GM12878 (cell line): ENCODE measurements around the gene OAS1. TPM values are rescaled to one million over a fixed set of nuclear protein-coding genes. Genes with fewer than 3 reads are reported as not detected.

Experiments used
- ATAC-seq: fragments of 200-7000 bp; cut with Tn5 transposase; 3 replicates; pipeline ENCODE4 v1.9.1; 2020; ENCODE audit warnings: mild to moderate bottlenecking, moderate library complexity
- BruUV-seq: library from RNA; stranded (reverse); fragments of 400-500 nt; replicated peaks from 2 replicates; lab custom pipeline; 2021; lab: Mats Ljungman, UMichigan
- CTCF ChIA-PET: fragments of 300-600 bp; sonication (Branson Sonifier 250); formaldehyde crosslinking; extraction: SDS; loops from one replicate; lab custom pipeline; 2021; ENCODE audit warnings: inconsistent platforms; lab: Yijun Ruan, JAX
- POLR2A ChIA-PET: fragments of 350-600 bp; formaldehyde crosslinking; extraction: SDS; loops from one replicate; lab custom pipeline; 2021; ENCODE audit warnings: inconsistent platforms; lab: Charles Lee
- RAD21 ChIA-PET: fragments of 300-600 bp; sonication (Branson Sonifier 250); formaldehyde crosslinking; loops from one replicate; lab custom pipeline; 2023; ENCODE audit warnings: antibody characterized with exemption; ENCODE audit not compliant: unreplicated experiment; lab: Charles Lee
- SMC1A ChIA-PET: fragments of 300-600 bp; sonication (Branson Sonifier 250); formaldehyde crosslinking; loops from one replicate; lab custom pipeline; 2023; ENCODE audit not compliant: unreplicated experiment, uncharacterized antibody; lab: Charles Lee
- DNase-seq: peaks from one replicate; pipeline ENCODE4 v3.0.0-alpha.2; 2011; ENCODE audit warnings: low read depth, low spot score
- FAIRE-seq: peaks from 3 replicates; lab custom pipeline; 2011; peaks lifted over from hg19 to GRCh38; lab: Jason Lieb, UNC
- H2AFZ ChIP-seq: 2 replicates; pipeline ENCODE4 v1.6.0; 2011; ENCODE audit warnings: low read depth, low read length, control low read depth; ENCODE audit not compliant: control insufficient read depth
- H3K27ac ChIP-seq: 2 replicates; pipeline ENCODE4 v1.5.1; 2011; ENCODE audit warnings: control low read depth; ENCODE audit not compliant: control insufficient read depth, insufficient read depth
- H3K27me3 ChIP-seq, 2 experiments: replicated peaks in 1 of 2; 2 replicates each; pipeline versions ENCODE4 v1.6.0 to v1.6.1; 2011; ENCODE audit warnings: low read length in 1 of 2; ENCODE audit not compliant: control insufficient read depth in 2 of 2, insufficient read depth in 2 of 2
- H3K36me3 ChIP-seq, 2 experiments: 2 replicates each; pipeline ENCODE4 v1.5.1; 2011; ENCODE audit warnings: low read length in 1 of 2; ENCODE audit not compliant: control insufficient read depth in 2 of 2, insufficient read depth in 2 of 2
- H3K4me1 ChIP-seq: 2 replicates; pipeline ENCODE4 v1.6.1; 2011; ENCODE audit warnings: mild to moderate bottlenecking, low read length, moderate library complexity, mixed read lengths; ENCODE audit not compliant: control insufficient read depth, insufficient read depth
- H3K4me2 ChIP-seq: 2 replicates; pipeline ENCODE4 v1.6.0; 2011; ENCODE audit warnings: control low read depth; ENCODE audit not compliant: control insufficient read depth, insufficient read depth
- H3K4me3 ChIP-seq: fragments of 200-600 bp; sonication (generic); 2 replicates; pipeline ENCODE4 v1.5.1; 2016
- H3K79me2 ChIP-seq: 2 replicates; pipeline ENCODE4 v1.6.0; 2011; ENCODE audit warnings: low read length; ENCODE audit not compliant: control insufficient read depth, insufficient read depth
- H3K9ac ChIP-seq: 2 replicates; pipeline ENCODE4 v1.8.0; 2011; ENCODE audit warnings: low read length, control low read depth, mixed read lengths; ENCODE audit not compliant: control insufficient read depth, insufficient read depth
- H3K9me3 ChIP-seq: replicated peaks from 3 replicates; pipeline ENCODE4 v1.5.1; 2011; ENCODE audit warnings: mild to moderate bottlenecking, low read length; ENCODE audit not compliant: control insufficient read depth, insufficient read depth
- H4K20me1 ChIP-seq: 2 replicates; pipeline ENCODE4 v1.6.0; 2011; ENCODE audit not compliant: control insufficient read depth, insufficient read depth
- BACH1 ChIP-seq: fragments of 450-650 bp; IDR thresholded peaks from 2 replicates; pipeline ENCODE4 v1.6.1; 2017; ENCODE audit warnings: mild to moderate bottlenecking, borderline replicate concordance
- CREB1 ChIP-seq: IDR thresholded peaks from 2 replicates; pipeline ENCODE4 v1.6.1; 2012; ENCODE audit warnings: low read depth, mild to moderate bottlenecking, inconsistent platforms
- EZH2 ChIP-seq: IDR thresholded peaks from 2 replicates; pipeline ENCODE4 v1.6.1; 2012; ENCODE audit warnings: low read depth, mild to moderate bottlenecking, control low read depth, inconsistent platforms, low read length, borderline replicate concordance; ENCODE audit not compliant: control insufficient read depth
- NFYA ChIP-seq: IDR thresholded peaks from 2 replicates; pipeline ENCODE4 v1.6.1; 2011; ENCODE audit warnings: low read depth, mild to moderate bottlenecking, low read length, improper control_type of control experiment, borderline replicate concordance
- NR2C2 ChIP-seq: IDR thresholded peaks from 2 replicates; pipeline ENCODE4 v1.6.1; 2011; ENCODE audit warnings: borderline replicate concordance, low read depth; ENCODE audit not compliant: control insufficient read depth, insufficient read length
- PBX3 ChIP-seq: IDR thresholded peaks from 2 replicates; pipeline ENCODE4 v1.6.1; 2011; ENCODE audit warnings: mild to moderate bottlenecking, low read depth, low read length, moderate library complexity; ENCODE audit not compliant: insufficient replicate concordance
- PRDM15 ChIP-seq: fragments of 450-650 bp; formaldehyde crosslinking; IDR thresholded peaks from 2 replicates; pipeline ENCODE4 v1.4.0; 2020; ENCODE audit warnings: mild to moderate bottlenecking, moderate library complexity
- SREBF1 ChIP-seq: IDR thresholded peaks from 2 replicates; pipeline ENCODE4 v1.6.1; 2012; ENCODE audit warnings: mild to moderate bottlenecking, low read length
- ZNF274 ChIP-seq: IDR thresholded peaks from one replicate; pipeline ENCODE4 v1.8.0; 2011; ENCODE audit not compliant: insufficient read length, insufficient read depth
- ZNF384 ChIP-seq: IDR thresholded peaks from 2 replicates; pipeline ENCODE4 v1.6.1; 2012; ENCODE audit warnings: low read depth, mild to moderate bottlenecking, low read length, improper control_type of control experiment, borderline replicate concordance
- ZNF687 ChIP-seq: fragments of 450-650 bp; IDR thresholded peaks from 2 replicates; pipeline ENCODE4 v1.6.1; 2017; ENCODE audit warnings: mild to moderate bottlenecking, moderate library complexity
- WGBS: methylation state at CpG from one replicate; pipeline ENCODE4 v1.1.6; 2016; ENCODE audit warnings: low lambda C conversion rate; ENCODE audit not compliant: insufficient replicate concordance, insufficient coverage; ENCODE audit errors: missing lambda C conversion rate; 5-methylcytosine and 5-hydroxymethylcytosine counted together
- in situ Hi-C: fragments of 300-500 bp; cut with MboI; formaldehyde crosslinking; loops from 9 replicates; pipeline ENCODE4 v1.14.3; 2018; ENCODE audit warnings: mixed read lengths
- intact Hi-C: fragments of 100-400 bp; cut with micrococcal nuclease; formaldehyde crosslinking; loops from one replicate; pipeline ENCODE4 v1.14.2; 2022; ENCODE audit not compliant: unreplicated experiment
- polyA plus RNA-seq, 11 experiments: library from polyadenylated mRNA; depleted of rRNA in 4 of 11; unstranded in 6 of 11; stranded (reverse) in 5 of 11; fragments of >200 nt; fragmentation: Nextera tagmentation in 4 of 11; fragmentation: Illumina TruSeq in 1 of 11; extraction: Ambion mirVana in 4 of 11; extraction: Trizol in 1 of 11; gene quantifications; 1 replicate in 1 of 11; 2 replicates in 10 of 11; pipeline versions ENCODE4 v1.2.1 to v1.2.3, GENCODE V29; 2011 to 2016; ENCODE audit warnings: inconsistent platforms in 2 of 11, missing spikeins in 2 of 11, low read depth in 1 of 11
- total RNA-seq, 4 experiments: library from RNA; depleted of rRNA in 3 of 4; stranded (reverse); fragments of >200 nt in 3 of 4; fragmentation: Illumina TruSeq in 1 of 4; extraction: Trizol in 1 of 4; gene quantifications; 2 replicates each; pipeline versions ENCODE4 v1.2.1 to v1.2.3, GENCODE V29; 2013 to 2021

OAS1 gene
- total and polyA plus RNA-seq, 10 of the 15 experiments (the other 5 are each of a cell fraction or from before 2014, with no cell fraction given): 44.7 to 287 (median 64.3) TPM

- TF ChIP-seq PRDM15 (CRISPR knock-in tag): no peak
- TF ChIP-seq, all 136 proteins: peak for 2
Measured at GRCh38 chr12:112928978-112929377, 22.2 kb downstream of the OAS1 start (continued).

GRCh38 chr12:112929715-112930114 is 23.0 kb downstream of the OAS1 start:
- Histone ChIP-seq H3K4me1 (no peaks in the 10 kb centered on the region), H3K4me2 (no peak overlapping the region), H3K27ac (no peak overlapping the region), H3K4me3 (no peak overlapping the region), H3K36me3 (no peaks in the 10 kb centered on the region), H3K27me3 (no peaks in the 10 kb centered on the region), H4K20me1 (no peaks in the 10 kb centered on the region), H2AFZ (no peak overlapping the region), H3K79me2 (no peaks in the 10 kb centered on the region), H3K9ac (no peak overlapping the region), H3K9me3 (no peaks in the 10 kb centered on the region; the same call in 2 of the 3 replicates)
- intact Hi-C loops: no loop called here
- DNase-seq (no peak), ATAC-seq (no peak), FAIRE-seq (no peak)
- RAD21 ChIA-PET: interaction anchor here (0.7 to 1.7 kb wide), 2 partner anchors 22 to 29 kb away, joined by 3 to 4 read pairs; no protein-coding TSS in a partner anchor
- in situ Hi-C loops: no loop called here
- SMC1A ChIA-PET: no interaction called here
- no TSS peak for BruUV-seq
- CTCF ChIA-PET: interaction anchor here (1.4 to 2.4 kb wide), 2 partner anchors 27 to 29 kb away, joined by 3 to 7 read pairs; no protein-coding TSS in a partner anchor
- WGBS: 67% methylated on average over 3 of the region's 3 CpGs
- POLR2A ChIA-PET: no interaction called here
- TF ChIP-seq PBX3: no peak
- no peak for TF ChIP-seq ZNF687
- TF ChIP-seq NFYA: no peak
- TF ChIP-seq BACH1: no peak
- TF ChIP-seq CREB1: no peak
- TF ChIP-seq NR2C2: no peak
- no peak for TF ChIP-seq EZH2
- no peak for TF ChIP-seq ZNF384
- no peak for TF ChIP-seq SREBF1
- TF ChIP-seq ZNF274: no peak
